ENCODE data around the gene R3HDM1. TPM values are rescaled to one million over a fixed set of nuclear protein-coding genes. Genes with fewer than 3 reads are reported as not detected.

R3HDM1 gene
- total RNA-seq, 1 donor: 13.6 TPM

- DNase-seq (ENCODE audit: low read depth): no peak
- no peak overlapping the region for H3K4me3 ChIP-seq (ENCODE audit: low read depth, low read length)
- no peak for TF ChIP-seq CTCF (IDR thresholded peaks at IDR 0.05; ENCODE audit: insufficient read depth, low read length)
Observed at GRCh38 chr2:135732561-135732960, 201.3 kb downstream of the R3HDM1 start.

- H3K4me3 ChIP-seq (ENCODE audit: low read depth, low read length): no peak overlapping the region
- no peak for TF ChIP-seq CTCF (IDR thresholded peaks at IDR 0.05; ENCODE audit: insufficient read depth, low read length)
- DNase-seq (ENCODE audit: low read depth): no peak
Observed at GRCh38 chr2:135733045-135733444, 201.8 kb downstream of the R3HDM1 start.

GRCh38 chr2:135736546-135736945, 205.3 kb downstream of the R3HDM1 start:
- H3K4me3 ChIP-seq (ENCODE audit: low read depth, low read length): no peak overlapping the region
- TF ChIP-seq CTCF (IDR thresholded peaks at IDR 0.05; ENCODE audit: insufficient read depth, low read length): no peak
- no peak for DNase-seq (ENCODE audit: low read depth)

DNA sequence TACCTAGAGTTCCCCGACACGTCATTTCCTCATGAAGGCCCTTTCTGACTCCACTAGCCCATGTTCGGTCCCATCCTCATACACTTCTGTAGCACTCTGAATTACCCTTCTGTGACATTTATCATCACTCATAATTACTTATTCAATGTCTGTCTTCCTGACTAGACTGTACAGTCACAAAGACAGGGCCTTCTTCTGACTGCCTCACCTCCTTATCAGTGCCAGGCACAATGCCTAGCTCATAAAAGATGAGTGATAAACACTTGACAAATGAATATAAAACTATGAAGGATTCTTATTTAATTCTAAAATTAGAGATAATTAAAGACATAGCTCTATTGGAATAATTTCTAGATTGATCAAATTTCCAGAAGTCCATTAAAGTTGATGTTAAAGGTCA, 208.9 kb downstream of the R3HDM1 start:
- DNase-seq (ENCODE audit: low read depth): no peak
- no peak overlapping the region for H3K4me3 ChIP-seq (ENCODE audit: low read depth, low read length)
- no peak for TF ChIP-seq CTCF (IDR thresholded peaks at IDR 0.05; ENCODE audit: insufficient read depth, low read length)

- DNase-seq (ENCODE audit: low read depth): no peak
- peak overlapping the region; percentile 32 for H3K4me3 ChIP-seq (ENCODE audit: low read depth, low read length)
- no peak for TF ChIP-seq CTCF (IDR thresholded peaks at IDR 0.05; ENCODE audit: insufficient read depth, low read length)
Observed at GRCh38 chr2:135741043-135741394, 209.7 kb downstream of the R3HDM1 start.

GRCh38 chr2:135741395-135742324, 210.4 kb downstream of the R3HDM1 start, which contains the start of gene UBXN4:
Gene UBXN4 (plus strand): TSS chr2:135741855. CDS start chr2:135741930, 75 bp downstream.
- peak; percentile 98 for DNase-seq (ENCODE audit: low read depth)
- peak; percentile 59 for TF ChIP-seq CTCF (IDR thresholded peaks at IDR 0.05; ENCODE audit: insufficient read depth, low read length)
- H3K4me3 ChIP-seq (ENCODE audit: low read depth, low read length): peak within 1 kb of the TSS; percentile 84

Data from fibroblast of the aortic adventitia (primary cell).